Kidney epithelial cell (primary cell): ENCODE measurements around the gene ERC2. TPM values are rescaled to one million over a fixed set of nuclear protein-coding genes. Genes with fewer than 3 reads are reported as not detected.

ENCODE experiments used
- DNase-seq: peaks from one replicate; pipeline ENCODE4 v3.0.0-alpha.2; 2010; ENCODE audit warnings: low read depth
- H3K27me3 ChIP-seq: 2 replicates; pipeline ENCODE4 v1.6.0; 2011; ENCODE audit warnings: low read length; ENCODE audit not compliant: control insufficient read depth, insufficient read depth
- H3K36me3 ChIP-seq: 2 replicates; pipeline ENCODE4 v1.5.1; 2011; ENCODE audit warnings: low read length; ENCODE audit not compliant: control insufficient read depth, insufficient read depth
- H3K4me3 ChIP-seq: 2 replicates; pipeline ENCODE4 v1.5.1; 2011; ENCODE audit warnings: low read depth, mild to moderate bottlenecking, control low read depth, low read length
- total RNA-seq: library from RNA; depleted of rRNA; stranded (reverse); fragments of >200 nt; gene quantifications from 2 replicates; pipeline ENCODE4 v1.2.3, GENCODE V29; 2015
- TF ChIP-seq, protein P1 (sequence below): IDR thresholded peaks from 2 replicates; pipeline ENCODE4 v1.5.1; 2011; ENCODE audit warnings: mild to moderate bottlenecking, moderate library complexity, low read length, control low read depth, inconsistent platforms; ENCODE audit not compliant: insufficient read depth, poor library complexity, severe bottlenecking

Gene ERC2
- total RNA-seq, 1 donor from 2014 or later: 17.0 TPM

DNA sequence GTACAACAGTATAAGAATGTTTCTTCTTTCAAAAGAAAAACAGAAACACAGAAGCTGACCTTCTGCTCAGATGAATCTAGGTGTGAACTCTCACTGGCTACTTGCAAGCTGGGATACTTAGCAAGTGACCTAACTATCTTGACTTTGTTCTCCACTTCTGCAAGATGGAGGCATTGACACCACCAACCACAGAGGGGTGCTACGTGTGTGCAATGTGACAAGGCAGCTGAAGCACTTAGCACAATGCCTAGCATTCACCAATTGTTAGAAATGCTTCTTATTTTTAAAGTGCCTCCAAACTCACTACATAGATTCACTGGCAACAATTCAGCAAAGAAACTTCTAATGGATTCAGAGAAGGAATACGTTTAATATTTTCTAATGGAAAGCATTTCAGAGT is 649.8 kb downstream of the ERC2 start:
- TF ChIP-seq, protein P1, sequence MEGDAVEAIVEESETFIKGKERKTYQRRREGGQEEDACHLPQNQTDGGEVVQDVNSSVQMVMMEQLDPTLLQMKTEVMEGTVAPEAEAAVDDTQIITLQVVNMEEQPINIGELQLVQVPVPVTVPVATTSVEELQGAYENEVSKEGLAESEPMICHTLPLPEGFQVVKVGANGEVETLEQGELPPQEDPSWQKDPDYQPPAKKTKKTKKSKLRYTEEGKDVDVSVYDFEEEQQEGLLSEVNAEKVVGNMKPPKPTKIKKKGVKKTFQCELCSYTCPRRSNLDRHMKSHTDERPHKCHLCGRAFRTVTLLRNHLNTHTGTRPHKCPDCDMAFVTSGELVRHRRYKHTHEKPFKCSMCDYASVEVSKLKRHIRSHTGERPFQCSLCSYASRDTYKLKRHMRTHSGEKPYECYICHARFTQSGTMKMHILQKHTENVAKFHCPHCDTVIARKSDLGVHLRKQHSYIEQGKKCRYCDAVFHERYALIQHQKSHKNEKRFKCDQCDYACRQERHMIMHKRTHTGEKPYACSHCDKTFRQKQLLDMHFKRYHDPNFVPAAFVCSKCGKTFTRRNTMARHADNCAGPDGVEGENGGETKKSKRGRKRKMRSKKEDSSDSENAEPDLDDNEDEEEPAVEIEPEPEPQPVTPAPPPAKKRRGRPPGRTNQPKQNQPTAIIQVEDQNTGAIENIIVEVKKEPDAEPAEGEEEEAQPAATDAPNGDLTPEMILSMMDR: no peak
- no peaks in the 10 kb centered on the region for H3K27me3 ChIP-seq

DNA sequence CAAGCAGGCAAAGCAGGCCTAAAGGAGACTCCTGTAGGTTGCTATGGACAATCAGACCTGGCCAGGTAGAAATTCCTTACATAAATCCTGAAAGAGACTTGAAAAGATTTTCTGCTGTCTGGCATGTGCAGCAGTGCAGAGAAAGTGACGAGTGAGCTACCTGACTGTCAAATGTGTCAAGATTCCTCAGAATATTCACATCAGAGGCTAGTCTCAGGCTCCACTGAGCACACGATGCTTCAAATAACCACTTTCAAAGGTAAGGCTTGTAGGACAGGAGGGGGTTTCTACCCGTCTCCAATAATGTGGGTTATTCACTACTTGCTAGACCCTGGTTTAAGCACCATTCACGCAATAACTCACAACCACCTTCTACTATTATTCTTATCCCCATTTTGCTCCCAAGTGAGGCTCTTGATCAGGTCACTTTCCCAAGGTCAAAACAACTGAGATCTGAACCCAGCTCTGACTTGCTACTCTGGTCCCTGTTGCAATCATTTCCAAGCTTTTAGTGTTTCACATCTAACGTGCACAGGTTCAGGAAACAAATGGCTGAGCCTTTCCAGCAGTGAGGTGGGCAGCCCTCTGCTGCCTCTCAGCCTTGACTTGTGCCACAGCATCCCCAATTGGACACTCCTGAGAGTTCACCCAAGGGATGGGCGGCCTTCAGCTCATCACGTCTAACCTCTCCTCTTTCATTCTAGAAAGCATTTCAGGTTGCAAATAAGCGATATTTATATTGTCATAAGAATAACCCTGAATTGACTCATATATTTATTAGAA is 651.3 kb downstream of the ERC2 start:
- H3K4me3 ChIP-seq: no peak overlapping the region
- no peak for DNase-seq
- H3K36me3 ChIP-seq: no peaks in the 10 kb centered on the region
- TF ChIP-seq, protein P1: no peak
- H3K27me3 ChIP-seq: no peaks in the 10 kb centered on the region

More for the DNA sequence above, 649.8 kb downstream of the ERC2 start:
- DNase-seq: no peak
- Histone ChIP-seq H3K36me3 (no peaks in the 10 kb centered on the region), H3K4me3 (no peak overlapping the region)

DNA sequence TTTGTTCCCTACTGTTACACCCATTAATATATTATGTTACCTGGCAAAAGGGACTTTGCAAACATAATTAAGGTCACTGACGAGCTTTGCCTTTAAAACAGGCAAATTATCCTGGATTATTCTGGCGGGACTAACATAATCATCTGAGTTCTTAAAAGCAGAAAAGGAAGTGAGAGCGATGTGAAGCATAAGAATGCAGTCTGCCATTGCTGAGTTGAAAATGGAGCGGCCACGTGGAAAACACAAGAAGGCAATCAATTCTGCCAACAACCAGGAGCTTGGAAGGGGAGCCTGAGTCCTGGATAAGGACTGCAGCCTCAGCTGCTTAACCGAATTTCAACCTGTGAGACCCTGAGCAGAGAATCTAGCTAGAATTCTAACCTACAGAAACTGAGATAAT is 653.0 kb downstream of the ERC2 start:
- H3K36me3 ChIP-seq: no peaks in the 10 kb centered on the region
- TF ChIP-seq, protein P1: no peak
- no peak overlapping the region for H3K4me3 ChIP-seq
- DNase-seq: no peak
- H3K27me3 ChIP-seq: no peaks in the 10 kb centered on the region

DNA sequence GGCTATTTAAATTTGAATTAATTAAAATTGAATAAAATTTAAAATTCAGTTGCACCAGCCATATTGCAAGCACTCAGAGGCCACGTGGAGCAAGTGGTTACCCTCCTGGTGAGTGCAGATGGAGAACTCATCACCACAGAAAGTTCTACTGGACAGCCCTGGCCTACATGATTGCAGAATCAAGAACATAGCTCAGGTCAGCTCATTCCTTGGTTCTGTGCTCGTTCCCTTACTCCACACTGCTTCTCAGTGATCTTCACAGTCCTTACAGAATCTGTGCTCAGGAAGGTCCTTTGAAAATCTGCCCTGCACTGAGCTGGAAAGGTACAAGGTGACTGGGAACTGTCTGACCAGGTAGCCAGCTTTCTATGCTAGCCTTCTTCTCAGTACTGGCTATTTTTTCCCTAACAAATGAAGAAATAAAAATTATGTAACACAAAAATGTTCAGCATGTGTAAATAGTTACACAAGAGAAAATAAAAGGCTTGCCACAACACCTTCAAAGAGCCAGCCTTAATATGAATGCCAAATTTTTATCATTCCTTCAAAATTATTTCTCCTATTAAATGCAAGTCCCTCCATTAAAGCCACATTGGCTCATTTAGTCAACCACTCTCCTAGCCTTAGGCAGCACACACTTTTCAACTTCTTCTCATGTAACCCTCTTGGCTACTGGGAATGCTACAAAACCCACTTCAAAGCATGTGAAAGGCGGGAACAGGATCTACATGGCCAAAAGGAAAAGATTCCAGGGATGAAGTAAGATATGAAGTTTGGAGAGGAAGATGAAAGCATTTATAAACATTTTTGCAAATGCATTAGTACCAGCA is 654.8 kb downstream of the ERC2 start:
- no peak for DNase-seq
- no peaks in the 10 kb centered on the region for H3K36me3 ChIP-seq
- H3K27me3 ChIP-seq: no peaks in the 10 kb centered on the region
- no peak overlapping the region for H3K4me3 ChIP-seq
- TF ChIP-seq, protein P1: no peak

DNA sequence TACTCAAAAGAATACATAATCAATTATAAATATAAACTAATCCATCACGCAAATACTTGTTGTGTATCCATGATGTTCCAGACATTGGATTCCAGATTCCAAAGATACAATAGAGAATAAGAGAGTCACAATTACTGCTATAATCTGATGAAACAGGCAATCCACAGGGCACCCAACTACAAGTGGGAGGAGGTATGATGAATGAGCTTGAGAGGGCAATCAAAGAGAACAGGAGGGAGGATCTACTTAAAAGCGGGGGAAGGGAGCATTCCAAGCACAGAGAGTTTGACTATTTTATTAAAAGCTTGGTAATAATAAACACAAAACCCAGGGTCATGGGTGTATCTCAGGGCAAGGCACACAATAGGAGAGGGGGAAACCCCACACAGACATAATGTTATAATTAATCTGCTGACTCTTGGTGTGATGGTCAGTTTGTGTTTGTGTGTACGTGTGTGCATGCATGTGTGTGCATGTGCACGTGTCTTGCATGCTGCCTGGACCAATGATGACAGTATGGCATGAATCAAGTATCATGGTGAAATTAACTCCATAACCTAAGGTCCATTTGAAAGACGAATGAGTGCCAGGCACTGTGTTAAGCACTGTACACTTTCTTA is 655.8 kb downstream of the ERC2 start:
- no peaks in the 10 kb centered on the region for H3K27me3 ChIP-seq
- DNase-seq: no peak
- H3K36me3 ChIP-seq: no peaks in the 10 kb centered on the region
- TF ChIP-seq, protein P1: no peak
- no peak overlapping the region for H3K4me3 ChIP-seq
